ENCODE measurements around the gene ZNF710.

DNA sequence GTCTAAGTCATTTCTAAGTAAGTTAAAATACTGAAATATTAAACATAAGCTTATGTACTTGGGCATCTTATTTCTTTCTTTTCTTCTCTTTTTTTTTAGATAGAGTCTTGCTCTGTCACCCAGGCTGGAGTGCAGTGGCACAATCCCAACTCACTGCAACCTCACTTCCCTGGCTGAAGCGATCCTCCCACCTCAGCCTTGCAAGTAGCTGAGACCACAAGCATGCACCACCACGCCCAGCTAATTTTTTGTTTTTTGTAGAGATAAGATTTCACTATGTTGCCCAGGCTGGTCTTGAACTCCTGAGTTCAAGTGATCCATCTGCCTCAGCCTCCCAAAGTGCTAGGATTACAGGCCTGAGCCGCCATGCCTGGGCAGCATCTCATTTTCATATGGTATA is 16.0 kb upstream of the ZNF710 start:
- TF ChIP-seq SMARCC2 (IDR thresholded peaks at IDR 0.05) = no peak
- TF ChIP-seq TBP (CRISPR knock-in tag; IDR thresholded peaks at IDR 0.05) = no peak
- no peak for TF ChIP-seq ZNF274 (CRISPR knock-in tag; IDR thresholded peaks at IDR 0.05)
- no peak for TF ChIP-seq GTF2F1 (IDR thresholded peaks at IDR 0.05; ENCODE audit: low read length)
- no peak for TF ChIP-seq RFX5 (IDR thresholded peaks at IDR 0.05; ENCODE audit: low read depth, low read length)
- TF ChIP-seq BCLAF1 (IDR thresholded peaks at IDR 0.05) = no peak
- TF ChIP-seq EP300 (IDR thresholded peaks at IDR 0.05; ENCODE audit: low read depth in 2 of 2, low read length in 2 of 2) = no peak
- TF ChIP-seq EP300 (CRISPR knock-in tag; IDR thresholded peaks at IDR 0.05; ENCODE audit: borderline replicate concordance) = no peak
- TF ChIP-seq, protein P1, sequence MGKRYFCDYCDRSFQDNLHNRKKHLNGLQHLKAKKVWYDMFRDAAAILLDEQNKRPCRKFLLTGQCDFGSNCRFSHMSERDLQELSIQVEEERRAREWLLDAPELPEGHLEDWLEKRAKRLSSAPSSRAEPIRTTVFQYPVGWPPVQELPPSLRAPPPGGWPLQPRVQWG (CRISPR knock-in tag; IDR thresholded peaks at IDR 0.05; ENCODE audit: borderline replicate concordance, low read depth) = no peak
- TF ChIP-seq ZNF260 (CRISPR knock-in tag; IDR thresholded peaks at IDR 0.05; ENCODE audit: borderline replicate concordance, low read depth) = no peak

Measured in HepG2 (cell line).